Measurements from ENCODE around the gene CCL5. TPM values are rescaled to one million over a fixed set of nuclear protein-coding genes. Genes with fewer than 3 reads are reported as not detected.

The CCL5 gene
- total and polyA plus RNA-seq, 2 experiments from 2014 or later, result not detected

- no peak for TF ChIP-seq REST (IDR thresholded peaks at IDR 0.05; ENCODE audit: unreplicated experiment)
- TF ChIP-seq, protein P1, sequence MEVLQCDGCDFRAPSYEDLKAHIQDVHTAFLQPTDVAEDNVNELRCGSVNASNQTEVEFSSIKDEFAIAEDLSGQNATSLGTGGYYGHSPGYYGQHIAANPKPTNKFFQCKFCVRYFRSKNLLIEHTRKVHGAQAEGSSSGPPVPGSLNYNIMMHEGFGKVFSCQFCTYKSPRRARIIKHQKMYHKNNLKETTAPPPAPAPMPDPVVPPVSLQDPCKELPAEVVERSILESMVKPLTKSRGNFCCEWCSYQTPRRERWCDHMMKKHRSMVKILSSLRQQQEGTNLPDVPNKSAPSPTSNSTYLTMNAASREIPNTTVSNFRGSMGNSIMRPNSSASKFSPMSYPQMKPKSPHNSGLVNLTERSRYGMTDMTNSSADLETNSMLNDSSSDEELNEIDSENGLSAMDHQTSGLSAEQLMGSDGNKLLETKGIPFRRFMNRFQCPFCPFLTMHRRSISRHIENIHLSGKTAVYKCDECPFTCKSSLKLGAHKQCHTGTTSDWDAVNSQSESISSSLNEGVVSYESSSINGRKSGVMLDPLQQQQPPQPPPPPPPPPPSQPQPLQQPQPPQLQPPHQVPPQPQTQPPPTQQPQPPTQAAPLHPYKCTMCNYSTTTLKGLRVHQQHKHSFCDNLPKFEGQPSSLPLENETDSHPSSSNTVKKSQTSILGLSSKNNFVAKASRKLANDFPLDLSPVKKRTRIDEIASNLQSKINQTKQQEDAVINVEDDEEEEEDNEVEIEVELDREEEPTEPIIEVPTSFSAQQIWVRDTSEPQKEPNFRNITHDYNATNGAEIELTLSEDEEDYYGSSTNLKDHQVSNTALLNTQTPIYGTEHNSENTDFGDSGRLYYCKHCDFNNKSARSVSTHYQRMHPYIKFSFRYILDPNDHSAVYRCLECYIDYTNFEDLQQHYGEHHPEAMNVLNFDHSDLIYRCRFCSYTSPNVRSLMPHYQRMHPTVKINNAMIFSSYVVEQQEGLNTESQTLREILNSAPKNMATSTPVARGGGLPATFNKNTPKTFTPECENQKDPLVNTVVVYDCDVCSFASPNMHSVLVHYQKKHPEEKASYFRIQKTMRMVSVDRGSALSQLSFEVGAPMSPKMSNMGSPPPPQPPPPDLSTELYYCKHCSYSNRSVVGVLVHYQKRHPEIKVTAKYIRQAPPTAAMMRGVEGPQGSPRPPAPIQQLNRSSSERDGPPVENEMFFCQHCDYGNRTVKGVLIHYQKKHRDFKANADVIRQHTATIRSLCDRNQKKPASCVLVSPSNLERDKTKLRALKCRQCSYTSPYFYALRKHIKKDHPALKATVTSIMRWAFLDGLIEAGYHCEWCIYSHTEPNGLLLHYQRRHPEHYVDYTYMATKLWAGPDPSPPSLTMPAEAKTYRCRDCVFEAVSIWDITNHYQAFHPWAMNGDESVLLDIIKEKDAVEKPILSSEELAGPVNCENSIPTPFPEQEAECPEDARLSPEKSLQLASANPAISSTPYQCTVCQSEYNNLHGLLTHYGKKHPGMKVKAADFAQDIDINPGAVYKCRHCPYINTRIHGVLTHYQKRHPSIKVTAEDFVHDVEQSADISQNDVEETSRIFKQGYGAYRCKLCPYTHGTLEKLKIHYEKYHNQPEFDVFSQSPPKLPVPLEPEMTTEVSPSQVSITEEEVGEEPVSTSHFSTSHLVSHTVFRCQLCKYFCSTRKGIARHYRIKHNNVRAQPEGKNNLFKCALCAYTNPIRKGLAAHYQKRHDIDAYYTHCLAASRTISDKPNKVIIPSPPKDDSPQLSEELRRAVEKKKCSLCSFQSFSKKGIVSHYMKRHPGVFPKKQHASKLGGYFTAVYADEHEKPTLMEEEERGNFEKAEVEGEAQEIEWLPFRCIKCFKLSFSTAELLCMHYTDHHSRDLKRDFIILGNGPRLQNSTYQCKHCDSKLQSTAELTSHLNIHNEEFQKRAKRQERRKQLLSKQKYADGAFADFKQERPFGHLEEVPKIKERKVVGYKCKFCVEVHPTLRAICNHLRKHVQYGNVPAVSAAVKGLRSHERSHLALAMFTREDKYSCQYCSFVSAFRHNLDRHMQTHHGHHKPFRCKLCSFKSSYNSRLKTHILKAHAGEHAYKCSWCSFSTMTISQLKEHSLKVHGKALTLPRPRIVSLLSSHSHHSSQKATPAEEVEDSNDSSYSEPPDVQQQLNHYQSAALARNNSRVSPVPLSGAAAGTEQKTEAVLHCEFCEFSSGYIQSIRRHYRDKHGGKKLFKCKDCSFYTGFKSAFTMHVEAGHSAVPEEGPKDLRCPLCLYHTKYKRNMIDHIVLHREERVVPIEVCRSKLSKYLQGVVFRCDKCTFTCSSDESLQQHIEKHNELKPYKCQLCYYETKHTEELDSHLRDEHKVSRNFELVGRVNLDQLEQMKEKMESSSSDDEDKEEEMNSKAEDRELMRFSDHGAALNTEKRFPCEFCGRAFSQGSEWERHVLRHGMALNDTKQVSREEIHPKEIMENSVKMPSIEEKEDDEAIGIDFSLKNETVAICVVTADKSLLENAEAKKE (CRISPR knock-in tag; IDR thresholded peaks at IDR 0.05), result no peak
These were observed 20.1 kb upstream of the CCL5 start (continued) for GRCh38 chr17:35900280-35900679.

- Mint-ChIP-seq H3K27ac (no peak overlapping the region), H3K9me3 (no peaks in the 10 kb centered on the region), H3K4me3 (no peak overlapping the region), H3K4me1 (no peaks in the 10 kb centered on the region), H3K27me3 (ENCODE audit: insufficient read depth, low read depth, poor library complexity) (peaks cover 3% of the 10 kb centered on the region), H3K36me3 (ENCODE audit: low read depth) (no peaks in the 10 kb centered on the region)
- Histone ChIP-seq H3K36me3 (ENCODE audit: insufficient read depth) (no peaks in the 10 kb centered on the region), H4K20me1 (replicated peaks; ENCODE audit: insufficient read depth) (no peaks in the 10 kb centered on the region), H3K4me1 (ENCODE audit: insufficient read depth) (no peaks in the 10 kb centered on the region), H3K4me3 (no peak overlapping the region), H2AFZ (no peak overlapping the region), H3F3A (replicated peaks; ENCODE audit: low read depth) (no peaks in the 10 kb centered on the region), H3K9me2 (ENCODE audit: insufficient read depth) (no peaks in the 10 kb centered on the region), H3K4me2 (no peak overlapping the region), H3K27me3 (ENCODE audit: insufficient read depth) (no peaks in the 10 kb centered on the region), H3K79me2 (replicated peaks; ENCODE audit: insufficient read depth) (no peaks in the 10 kb centered on the region), H3K27ac (ENCODE audit: low read depth) (no peak overlapping the region)
- ATAC-seq (no peak), DNase-seq (ENCODE audit: low spot score) (no peak)
- TF ChIP-seq STAT1 (IDR thresholded peaks at IDR 0.05; ENCODE audit: unreplicated experiment), result no peak
- TF ChIP-seq, protein P2, sequence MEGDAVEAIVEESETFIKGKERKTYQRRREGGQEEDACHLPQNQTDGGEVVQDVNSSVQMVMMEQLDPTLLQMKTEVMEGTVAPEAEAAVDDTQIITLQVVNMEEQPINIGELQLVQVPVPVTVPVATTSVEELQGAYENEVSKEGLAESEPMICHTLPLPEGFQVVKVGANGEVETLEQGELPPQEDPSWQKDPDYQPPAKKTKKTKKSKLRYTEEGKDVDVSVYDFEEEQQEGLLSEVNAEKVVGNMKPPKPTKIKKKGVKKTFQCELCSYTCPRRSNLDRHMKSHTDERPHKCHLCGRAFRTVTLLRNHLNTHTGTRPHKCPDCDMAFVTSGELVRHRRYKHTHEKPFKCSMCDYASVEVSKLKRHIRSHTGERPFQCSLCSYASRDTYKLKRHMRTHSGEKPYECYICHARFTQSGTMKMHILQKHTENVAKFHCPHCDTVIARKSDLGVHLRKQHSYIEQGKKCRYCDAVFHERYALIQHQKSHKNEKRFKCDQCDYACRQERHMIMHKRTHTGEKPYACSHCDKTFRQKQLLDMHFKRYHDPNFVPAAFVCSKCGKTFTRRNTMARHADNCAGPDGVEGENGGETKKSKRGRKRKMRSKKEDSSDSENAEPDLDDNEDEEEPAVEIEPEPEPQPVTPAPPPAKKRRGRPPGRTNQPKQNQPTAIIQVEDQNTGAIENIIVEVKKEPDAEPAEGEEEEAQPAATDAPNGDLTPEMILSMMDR (conservative IDR thresholded peaks at IDR 0.05; ENCODE audit: low read depth in 2 of 2), result no peak
These were observed 18.3 kb upstream of the CCL5 start for GRCh38 chr17:35898283-35899070.

All from GM23338 (cell line).